GM21529 (cell line): ENCODE data around the gene NHERF2.

Source experiments
- ATAC-seq: cut with Tn5 transposase; IDR thresholded peaks from one replicate; pipeline ENCODE4 v1.9.1; 2021; ENCODE audit not compliant: unreplicated experiment

Gene NHERF2

DNA sequence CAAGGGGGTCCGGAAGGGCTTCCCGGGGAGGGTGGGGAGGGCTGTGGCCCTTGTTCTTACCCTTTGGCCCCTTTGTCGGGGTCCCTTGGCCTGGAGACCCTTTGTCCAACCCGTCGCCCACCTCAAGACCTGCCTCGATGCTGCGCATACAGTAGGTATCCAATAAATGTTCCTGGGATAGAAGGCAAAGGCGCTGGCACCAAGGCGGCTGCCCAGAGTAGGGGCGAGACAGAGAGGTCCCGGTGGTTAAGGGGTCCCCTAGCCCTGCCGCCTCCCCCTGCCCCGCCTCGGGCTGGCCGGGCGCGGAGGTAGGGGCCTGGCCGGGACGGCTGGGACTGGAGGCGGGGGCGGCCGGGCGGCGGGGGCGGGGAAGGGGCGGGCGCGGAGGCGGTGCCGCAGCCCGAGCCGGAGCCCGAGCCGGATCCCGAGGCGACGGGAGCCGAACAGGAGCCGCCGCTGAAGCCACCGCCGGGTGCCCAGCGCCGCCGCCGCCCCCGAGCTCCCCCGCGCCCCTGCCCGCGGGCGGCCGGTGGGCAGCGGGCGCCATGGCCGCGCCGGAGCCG, at the start of gene NHERF2:
Gene NHERF2 (plus strand): TSS at position 442 of the 563 bp plus-strand sequence. CDS start 104 bp downstream, at position 546.
- ATAC-seq, result no peak

DNA sequence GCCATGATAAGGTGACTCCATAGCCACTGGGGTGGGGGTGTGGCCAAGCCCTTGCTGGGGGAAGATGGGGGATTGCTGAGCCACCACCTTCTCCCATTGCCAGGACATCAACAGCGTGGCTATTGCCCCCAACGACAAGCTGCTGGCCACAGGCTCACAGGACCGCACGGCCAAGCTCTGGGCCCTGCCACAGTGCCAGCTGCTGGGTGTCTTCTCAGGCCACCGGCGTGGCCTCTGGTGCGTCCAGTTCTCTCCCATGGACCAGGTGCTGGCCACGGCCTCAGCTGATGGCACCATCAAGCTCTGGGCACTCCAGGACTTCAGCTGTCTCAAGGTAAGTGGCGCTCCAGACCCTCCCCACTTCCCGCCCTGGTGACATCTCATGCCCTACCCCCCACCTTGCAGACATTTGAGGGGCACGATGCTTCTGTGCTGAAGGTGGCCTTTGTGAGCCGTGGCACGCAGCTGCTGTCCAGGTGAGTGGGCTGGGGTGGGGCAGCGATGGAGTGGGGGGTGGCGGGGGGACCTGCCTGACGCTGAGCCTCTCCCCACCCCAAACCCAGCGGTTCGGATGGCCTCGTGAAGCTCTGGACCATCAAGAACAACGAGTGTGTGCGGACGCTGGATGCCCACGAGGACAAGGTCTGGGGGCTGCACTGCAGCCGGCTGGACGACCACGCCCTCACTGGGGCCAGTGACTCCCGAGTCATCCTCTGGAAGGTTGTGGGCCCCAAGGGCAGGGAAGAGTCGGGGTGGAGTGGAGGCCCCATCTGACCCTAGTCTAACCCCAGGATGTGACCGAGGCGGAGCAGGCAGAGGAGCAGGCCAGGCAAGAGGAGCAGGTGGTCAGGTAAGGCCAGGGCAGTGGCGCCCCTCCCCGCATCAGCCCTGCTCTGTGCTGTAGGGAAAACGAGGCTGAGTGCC, 49.5 kb upstream of the NHERF2 start:
- no peak for ATAC-seq

DNA sequence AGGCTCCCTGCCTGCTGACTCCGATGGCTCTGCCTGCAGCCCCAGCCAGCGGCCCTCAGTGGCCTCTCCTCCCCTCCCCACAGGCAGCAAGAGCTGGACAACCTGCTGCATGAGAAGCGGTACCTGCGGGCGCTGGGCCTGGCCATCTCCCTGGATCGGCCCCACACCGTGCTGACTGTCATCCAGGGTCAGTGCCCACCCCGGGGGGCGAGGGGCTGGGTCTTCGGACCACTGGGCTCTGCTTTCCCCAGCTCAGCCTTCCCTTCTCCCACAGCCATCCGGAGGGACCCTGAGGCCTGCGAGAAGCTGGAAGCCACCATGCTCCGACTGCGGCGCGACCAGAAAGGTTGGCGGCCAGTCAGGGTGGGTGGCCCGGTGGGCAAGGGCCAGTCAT, 48.8 kb upstream of the NHERF2 start:
- ATAC-seq, result no peak

DNA sequence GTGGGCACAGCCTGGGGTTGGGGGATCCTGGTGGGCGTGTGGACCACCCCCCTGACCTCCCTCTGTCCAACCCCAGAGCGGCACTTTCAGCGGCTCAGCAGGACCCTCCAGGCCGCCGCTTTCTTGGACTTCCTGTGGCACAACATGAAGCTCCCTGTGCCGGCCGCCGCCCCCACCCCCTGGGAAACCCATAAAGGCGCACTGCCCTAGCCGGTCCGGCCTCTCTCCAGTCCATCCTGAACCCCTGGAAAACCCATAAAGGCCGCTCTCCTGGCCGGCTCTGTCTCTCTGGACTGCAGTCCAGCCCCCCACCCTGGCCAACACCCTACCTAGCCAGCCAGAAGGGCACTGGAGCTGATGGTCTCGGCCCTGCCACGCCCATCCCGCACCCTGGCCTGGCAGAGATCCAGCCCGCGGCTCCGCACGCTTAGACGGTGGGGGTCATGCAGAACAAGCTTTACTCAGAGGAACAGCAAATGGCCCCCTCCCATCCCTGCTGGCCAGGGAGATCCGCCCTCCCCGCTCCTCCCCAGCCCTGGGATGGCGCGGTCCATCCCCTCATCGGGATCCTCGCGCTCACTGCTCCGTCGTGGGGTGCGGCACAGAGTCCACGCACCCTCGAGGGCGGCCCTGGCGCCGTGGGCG, 48.1 kb upstream of the NHERF2 start:
- no peak for ATAC-seq

DNA sequence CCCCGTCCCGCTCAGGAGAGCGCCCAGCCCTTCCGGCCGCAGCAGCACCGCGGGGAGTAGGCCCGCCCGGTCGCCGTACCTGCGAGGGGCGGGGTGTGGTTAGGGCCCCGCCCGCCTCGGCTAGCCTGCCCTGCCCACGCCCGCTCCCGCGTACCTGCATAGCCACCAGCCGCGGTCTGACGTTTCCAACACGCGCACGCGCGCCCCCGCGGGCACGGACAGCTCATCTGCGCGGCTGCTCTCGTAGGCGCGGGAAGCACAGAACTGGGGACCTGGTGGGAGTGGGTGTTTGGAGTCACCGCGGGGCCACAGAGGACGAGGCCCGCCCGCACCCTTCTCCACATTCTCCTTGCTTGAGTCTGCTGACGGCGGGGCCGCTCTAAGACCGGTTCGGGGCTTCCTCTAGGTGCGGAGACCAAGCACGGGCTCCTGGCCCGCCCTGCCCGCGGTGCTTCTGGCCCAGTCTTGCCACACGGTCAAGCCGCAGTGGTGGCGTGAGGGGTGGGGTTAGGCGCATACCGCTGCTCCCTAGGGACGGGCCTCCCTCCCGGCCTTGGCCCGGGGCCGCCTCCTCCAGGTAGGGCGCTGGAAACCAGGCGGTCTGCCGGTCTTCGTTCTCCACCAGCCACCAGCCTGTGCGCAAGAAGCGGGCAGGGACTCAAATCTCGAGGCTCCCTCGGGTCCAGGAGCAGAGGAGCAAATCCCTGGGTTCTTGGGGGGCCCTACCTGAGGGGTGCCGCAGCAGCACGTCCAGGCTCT, 47.3 kb upstream of the NHERF2 start:
- ATAC-seq, result no peak

DNA sequence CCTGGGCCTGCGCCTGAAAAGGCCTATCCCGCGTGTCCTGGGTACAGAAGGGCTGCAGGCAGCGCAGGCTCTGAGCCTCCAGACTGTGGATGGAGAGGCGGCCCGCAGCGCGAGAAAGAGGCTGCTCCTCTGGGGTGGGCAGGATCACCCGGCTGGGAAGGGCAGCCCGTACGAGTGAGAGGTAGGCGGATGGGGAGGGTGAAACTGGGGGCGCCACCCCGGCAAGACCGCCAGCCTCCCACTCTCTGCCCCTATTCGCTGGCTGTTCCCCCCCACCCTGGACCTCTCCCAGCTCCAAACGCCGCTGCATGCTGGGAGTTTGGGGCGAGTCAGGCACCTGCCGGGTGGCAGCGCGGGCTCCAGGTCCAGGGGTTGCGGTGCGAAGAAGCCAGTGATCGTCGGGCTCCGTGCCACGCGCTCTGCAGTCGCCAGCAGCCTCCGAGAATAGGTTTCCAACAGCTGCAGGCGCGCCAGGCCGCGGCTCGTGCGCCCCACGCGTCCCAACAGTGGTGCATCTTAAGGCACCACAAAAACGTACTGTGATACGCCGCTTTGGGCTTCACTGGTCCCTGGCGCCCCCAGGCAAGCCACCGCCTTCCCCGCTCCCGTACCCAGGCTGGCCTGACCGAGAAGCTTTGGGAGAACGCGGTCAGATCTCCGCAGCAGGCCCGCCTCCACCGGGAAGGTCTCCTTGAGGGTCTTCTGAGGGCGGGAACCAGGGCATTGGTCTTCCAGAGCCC, 46.5 kb upstream of the NHERF2 start:
- no peak for ATAC-seq

DNA sequence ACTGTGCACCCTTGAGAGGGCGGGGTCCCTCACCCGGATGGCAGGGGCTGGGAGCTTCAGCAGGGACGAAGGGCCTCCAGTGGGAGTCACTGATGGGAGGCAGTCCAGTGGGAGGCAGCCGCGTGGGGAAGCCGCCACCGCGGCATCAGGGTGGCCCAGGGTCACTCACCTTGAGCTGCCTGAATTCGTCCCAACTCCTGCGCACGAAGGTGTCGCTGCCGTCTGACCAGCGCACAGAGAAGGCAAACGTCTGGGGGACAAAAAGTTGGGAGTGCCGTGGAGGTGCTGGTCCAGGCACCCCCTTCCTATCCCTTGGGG, 46.0 kb upstream of the NHERF2 start:
- ATAC-seq, result no peak

DNA sequence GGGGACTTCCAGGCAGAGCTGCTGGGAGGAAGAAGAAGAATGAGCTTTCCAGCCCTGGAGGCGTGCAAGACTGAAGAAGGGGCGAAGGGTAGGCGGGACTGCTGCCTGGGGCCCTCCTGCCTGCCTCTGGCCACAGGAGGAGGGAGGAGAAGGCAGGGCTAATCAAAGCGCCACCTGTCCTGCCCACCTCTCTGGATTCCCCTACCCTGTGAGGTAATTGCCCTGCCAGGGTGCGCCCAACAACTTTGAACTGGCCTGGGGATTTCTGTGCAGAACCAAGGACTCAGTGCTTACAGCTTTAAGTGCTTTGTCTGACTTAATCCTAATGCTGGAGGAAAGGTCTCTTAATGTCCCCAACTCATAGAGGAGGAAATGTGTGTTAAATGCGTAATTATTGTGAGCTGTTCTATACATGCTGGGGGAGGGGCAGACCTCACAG, 45.3 kb upstream of the NHERF2 start, which contains the start of gene NOXO1:
Gene NOXO1 (minus strand): TSS at position 72 of the 439 bp plus-strand sequence. CDS start 290 bp downstream, outside the sequence.
- no peak for ATAC-seq

DNA sequence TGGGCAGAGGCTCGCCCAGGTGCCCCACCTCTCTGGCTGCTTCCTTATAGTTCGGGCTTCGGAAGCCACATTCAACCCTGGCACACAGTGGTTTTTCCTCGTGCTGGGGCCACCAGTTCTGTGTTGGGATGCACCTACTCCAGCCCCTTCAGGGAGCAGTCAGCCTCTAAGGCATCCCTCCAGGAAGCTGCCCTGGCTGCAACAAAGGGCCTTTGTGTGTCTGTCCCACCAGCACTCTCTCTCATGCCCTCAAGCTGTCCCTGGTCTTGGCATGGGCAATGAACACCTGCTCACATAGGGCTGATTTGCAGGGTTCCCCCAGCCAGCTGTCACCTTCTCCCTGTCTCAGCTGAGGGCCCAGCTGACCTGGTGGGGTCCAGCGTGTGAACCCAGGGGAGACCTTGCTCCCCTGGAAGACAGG, 44.7 kb upstream of the NHERF2 start:
- no peak for ATAC-seq

DNA sequence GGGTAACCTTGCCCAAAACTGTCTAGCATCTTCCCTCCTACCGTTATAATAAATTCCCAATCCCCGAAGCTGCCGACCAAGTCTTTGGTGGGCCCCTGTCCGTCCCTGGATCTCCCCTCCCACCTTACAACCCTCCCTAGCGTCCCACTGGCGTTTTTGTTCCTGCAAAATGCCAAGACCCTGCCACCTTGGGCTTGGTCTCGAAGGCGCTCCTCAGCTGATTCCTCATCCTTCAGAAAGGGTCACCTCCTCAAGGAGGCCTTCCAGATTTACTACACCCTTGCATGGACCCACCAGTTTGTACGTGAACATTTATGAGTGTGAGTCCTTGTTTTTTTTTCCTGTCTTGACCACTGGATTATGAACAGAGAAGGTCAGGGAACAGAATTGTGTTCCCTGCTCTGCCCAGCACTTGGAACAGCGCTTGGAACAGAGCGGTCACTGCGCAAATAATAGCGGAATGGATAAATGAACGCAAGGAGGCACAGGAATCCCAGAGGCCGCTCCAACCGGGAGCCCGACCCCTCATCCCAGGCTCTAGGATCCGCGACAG, 43.6 kb upstream of the NHERF2 start:
- no peak for ATAC-seq

DNA sequence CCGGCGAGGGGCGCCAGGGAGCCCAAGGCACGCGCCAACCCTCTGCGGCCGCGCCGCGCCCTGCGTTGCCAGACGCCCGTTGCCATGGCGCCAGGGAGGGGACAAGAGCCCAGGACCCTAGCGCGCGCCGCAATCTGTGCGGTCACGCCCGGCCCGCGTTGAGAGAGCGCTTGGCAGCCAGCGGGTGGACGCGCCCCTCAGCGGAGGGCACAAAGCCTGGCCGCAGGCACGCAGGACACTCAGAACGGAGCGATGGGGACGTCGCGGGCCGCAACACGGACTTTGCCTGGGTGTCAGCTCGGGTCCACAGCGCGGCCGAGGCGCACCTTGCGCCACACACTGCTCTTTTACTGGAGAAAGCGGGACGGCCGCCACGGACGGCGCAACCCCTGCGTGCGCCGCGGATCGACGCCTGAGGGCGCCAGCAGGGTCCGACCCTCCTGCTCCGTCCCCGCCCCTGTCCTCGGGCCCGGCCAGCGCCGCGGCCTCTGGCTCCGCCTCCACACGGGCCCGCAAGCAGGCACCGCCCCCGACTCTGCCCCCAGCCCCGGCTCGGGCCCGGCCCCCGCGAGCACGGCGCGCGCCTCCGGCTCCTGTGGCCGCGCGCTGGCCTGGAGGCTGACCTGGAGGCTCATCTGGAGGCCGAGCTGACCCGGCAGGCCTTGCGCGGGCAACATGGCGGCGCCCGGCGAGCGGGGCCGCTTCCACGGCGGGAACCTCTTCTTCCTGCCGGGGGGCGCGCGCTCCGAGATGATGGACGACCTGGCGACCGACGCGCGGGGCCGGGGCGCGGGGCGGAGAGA, 43.0 kb upstream of the NHERF2 start, which contains the start of gene GFER:
Gene GFER (plus strand): TSS at position 650 of the 803 bp plus-strand sequence. CDS start 26 bp downstream, at position 676.
- ATAC-seq, result peak; percentile 77

DNA sequence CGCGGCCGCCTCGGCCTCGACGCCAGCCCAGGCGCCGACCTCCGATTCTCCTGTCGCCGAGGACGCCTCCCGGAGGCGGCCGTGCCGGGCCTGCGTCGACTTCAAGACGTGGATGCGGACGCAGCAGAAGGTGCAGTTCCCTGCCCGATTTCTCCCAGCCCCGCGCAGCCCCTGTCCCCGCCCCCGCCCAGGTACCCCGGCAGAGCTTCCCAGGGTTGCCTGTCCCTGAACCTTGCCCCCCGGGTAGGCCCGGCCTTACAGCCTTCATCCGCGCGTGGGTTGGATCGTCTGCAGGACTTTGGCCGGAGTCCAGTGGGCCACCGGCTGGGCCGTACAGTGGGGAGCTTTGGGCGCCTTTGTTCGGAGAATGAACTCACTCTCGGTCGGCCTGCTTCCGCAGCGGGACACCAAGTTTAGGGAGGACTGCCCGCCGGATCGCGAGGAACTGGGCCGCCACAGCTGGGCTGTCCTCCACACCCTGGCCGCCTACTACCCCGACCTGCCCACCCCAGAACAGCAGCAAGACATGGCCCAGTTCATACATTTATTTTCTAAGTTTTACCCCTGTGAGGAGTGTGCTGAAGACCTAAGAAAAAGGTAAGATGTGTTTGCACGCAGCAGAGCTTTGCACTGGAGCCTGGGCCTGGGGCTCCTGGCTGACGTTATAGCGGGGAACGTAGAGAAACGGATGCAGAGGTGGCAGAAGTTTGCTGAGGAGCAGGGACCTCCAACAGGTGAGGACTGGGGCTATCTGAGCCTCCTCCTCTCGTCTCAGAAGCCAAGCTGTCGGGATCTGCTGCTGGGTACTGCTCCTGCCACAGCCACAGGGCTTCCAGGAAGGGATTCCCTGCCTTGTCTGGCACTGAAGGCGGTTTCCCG, 42.1 kb upstream of the NHERF2 start:
- peak; percentile 16 for ATAC-seq

DNA sequence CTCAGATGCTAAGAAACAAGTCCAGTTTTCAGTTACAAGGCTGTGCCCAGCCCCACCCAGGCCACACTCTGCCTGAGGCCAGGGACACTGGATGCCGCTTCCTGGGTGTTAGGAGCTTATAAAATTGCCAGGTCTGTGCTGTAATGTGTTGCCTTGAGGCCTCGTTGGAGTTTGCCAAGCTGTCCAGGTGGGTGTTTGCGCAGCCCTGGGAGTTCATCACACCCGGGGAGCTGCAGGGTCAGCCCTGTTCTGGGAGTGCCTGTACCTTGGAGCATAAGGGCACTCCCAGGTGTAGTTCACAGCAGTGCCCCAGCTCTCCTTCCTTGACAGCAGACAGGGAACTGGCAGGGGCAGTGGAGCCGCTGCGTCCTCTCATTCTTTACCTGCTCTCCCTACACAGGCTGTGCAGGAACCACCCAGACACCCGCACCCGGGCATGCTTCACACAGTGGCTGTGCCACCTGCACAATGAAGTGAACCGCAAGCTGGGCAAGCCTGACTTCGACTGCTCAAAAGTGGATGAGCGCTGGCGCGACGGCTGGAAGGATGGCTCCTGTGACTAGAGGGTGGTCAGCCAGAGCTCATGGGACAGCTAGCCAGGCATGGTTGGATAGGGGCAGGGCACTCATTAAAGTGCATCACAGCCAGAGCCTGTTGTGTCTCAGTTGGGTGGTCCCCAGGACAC, 41.1 kb upstream of the NHERF2 start:
- ATAC-seq, result no peak

DNA sequence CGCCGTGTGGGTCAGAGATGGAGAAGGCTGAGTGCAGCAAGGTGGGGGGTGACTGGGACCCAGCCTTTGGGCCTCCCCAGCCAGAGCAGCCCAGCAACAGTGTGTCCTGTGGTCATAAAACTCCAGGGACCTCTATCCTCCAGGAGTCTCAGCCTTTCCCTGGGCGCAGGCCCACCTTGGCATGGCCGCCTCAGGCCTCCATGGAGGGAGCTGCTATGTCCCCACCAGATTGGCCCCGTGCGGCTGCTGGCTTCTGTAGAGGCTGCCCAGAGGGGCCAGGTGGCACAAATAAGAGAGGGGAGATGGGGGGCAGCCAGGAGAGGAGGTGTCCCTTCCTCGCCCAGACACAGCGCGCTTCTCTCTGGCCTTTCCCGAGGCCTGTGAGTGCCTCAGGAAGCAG, 39.5 kb upstream of the NHERF2 start:
- no peak for ATAC-seq

DNA sequence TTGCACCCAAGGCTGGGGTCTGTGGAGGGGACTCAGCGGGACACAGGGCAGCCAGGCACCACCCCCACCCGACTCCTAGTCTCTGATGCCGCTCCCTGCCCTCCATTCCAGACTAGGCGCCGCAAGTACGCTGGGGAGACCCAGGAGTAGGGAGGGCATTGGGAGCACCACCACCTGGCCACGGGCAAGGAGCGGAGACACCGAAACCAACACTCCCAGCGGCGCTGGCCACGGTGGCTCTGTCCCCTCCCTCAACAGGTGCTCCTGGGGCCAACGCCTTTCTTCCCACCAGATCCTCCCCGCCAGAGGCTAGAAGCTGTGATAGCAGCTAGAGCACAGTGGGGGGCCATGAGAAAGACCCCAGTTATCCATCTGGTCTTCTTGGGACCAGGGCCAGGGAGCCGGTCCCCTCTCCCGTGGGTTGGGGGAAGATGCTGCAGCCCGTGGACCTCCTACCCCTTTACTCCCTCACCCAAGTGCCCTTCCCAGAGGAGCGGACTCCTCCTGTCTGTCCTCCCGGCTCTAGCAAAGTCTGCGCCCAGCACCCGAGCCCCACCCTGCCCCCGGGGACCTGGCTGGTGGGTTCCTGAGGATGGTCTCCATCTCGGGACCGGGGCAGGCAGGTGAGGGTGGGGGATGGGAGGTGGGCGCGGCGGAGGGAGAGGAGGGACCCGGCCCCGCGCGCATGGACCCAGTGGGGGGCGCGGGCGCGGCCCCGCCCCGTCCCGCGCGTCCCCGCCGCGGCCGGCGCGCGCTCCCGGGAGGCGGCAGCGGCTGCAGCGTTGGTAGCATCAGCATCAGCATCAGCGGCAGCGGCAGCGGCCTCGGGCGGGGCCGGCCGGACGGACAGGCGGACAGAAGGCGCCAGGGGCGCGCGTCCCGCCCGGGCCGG, 37.2 kb upstream of the NHERF2 start, which contains the start of gene SYNGR3:
Gene SYNGR3 (plus strand): TSS at position 762 of the 892 bp plus-strand sequence. CDS start 133 bp downstream, outside the sequence.
- no peak for ATAC-seq

DNA sequence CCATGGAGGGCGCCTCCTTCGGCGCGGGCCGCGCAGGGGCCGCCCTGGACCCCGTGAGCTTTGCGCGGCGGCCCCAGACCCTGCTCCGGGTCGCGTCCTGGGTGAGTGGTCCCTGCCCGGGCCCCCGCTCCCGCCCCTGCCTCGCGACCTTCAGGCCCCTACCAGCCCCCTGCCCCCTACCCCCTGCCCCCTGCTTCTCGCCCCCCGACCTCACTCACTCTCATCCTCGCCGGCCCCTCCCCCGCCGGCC, 36.7 kb upstream of the NHERF2 start:
- ATAC-seq, result no peak
